MM.1S (cell line): ENCODE results near the gene FUT2.

ENCODE experiments used
- DNase-seq: peaks from one replicate; pipeline ENCODE4 v3.0.0-alpha.2; 2015
- H2AFZ ChIP-seq: fragments of 300-600 bp; sonication (generic); 2 replicates; pipeline ENCODE4 v1.6.0; 2016; ENCODE audit warnings: antibody characterized with exemption, low read length
- H3F3A ChIP-seq: fragments of 300-600 bp; sonication (generic); 2 replicates; pipeline ENCODE4 v1.6.1; 2016; ENCODE audit warnings: mild to moderate bottlenecking, antibody characterized with exemption, low read length, moderate library complexity, mixed read lengths; ENCODE audit not compliant: insufficient read depth
- H3K27ac ChIP-seq: fragments of 300-600 bp; sonication (generic); 2 replicates; pipeline ENCODE4 v1.5.1; 2016; ENCODE audit warnings: mild to moderate bottlenecking, low read length
- H3K27me3 ChIP-seq: fragments of 300-600 bp; sonication (generic); replicated peaks from 2 replicates; pipeline ENCODE4 v1.6.0; 2016; ENCODE audit warnings: low read length; ENCODE audit not compliant: insufficient read depth
- H3K36me3 ChIP-seq: fragments of 300-600 bp; sonication (generic); replicated peaks from 2 replicates; pipeline ENCODE4 v1.6.1; 2016; ENCODE audit warnings: mild to moderate bottlenecking, low read length, mixed read lengths; ENCODE audit not compliant: insufficient read depth
- H3K4me1 ChIP-seq: fragments of 300-600 bp; sonication (generic); 2 replicates; pipeline ENCODE4 v1.6.1; 2016; ENCODE audit warnings: low read length, mixed read lengths
- H3K4me2 ChIP-seq: fragments of 300-600 bp; sonication (generic); 2 replicates; pipeline ENCODE4 v1.6.0; 2016; ENCODE audit warnings: low read depth, low read length
- H3K4me3 ChIP-seq: fragments of 300-600 bp; sonication (generic); 2 replicates; pipeline ENCODE4 v1.5.1; 2016; ENCODE audit warnings: low read length, mixed read lengths
- H3K79me2 ChIP-seq: fragments of 300-600 bp; sonication (generic); 2 replicates; pipeline ENCODE4 v1.6.1; 2016; ENCODE audit warnings: mixed run types, low read length, mixed read lengths
- H3K9ac ChIP-seq: fragments of 300-600 bp; sonication (generic); 2 replicates; pipeline ENCODE4 v1.6.1; 2016; ENCODE audit warnings: low read length, mixed read lengths
- H3K9me2 ChIP-seq: fragments of 300-600 bp; sonication (generic); replicated peaks from 2 replicates; pipeline ENCODE4 v1.6.1; 2016; ENCODE audit warnings: mild to moderate bottlenecking, low read length, mixed read lengths; ENCODE audit not compliant: insufficient read depth
- H3K9me3 ChIP-seq: fragments of 300-600 bp; sonication (generic); replicated peaks from 2 replicates; pipeline ENCODE4 v1.6.1; 2016; ENCODE audit warnings: mild to moderate bottlenecking, low read length, mixed read lengths; ENCODE audit not compliant: insufficient read depth
- H4K20me1 ChIP-seq: fragments of 300-600 bp; sonication (generic); 2 replicates; pipeline ENCODE4 v1.6.1; 2016; ENCODE audit warnings: mild to moderate bottlenecking, low read length, moderate library complexity, mixed read lengths; ENCODE audit not compliant: insufficient read depth
- EZH2 ChIP-seq: fragments of 300-600 bp; sonication (generic); optimal IDR thresholded peaks from 2 replicates; pipeline ENCODE3; 2017; ENCODE audit warnings: low read depth, mild to moderate bottlenecking, antibody characterized with exemption, low read length, mixed read lengths
- EZH2phosphoT487 ChIP-seq: fragments of 300-600 bp; sonication (generic); IDR thresholded peaks from 2 replicates; pipeline ENCODE4 v1.6.1; 2018; ENCODE audit warnings: antibody characterized with exemption, low read length
- TF ChIP-seq, protein P1 (sequence below): fragments of 300-600 bp; sonication (generic); IDR thresholded peaks from 2 replicates; pipeline ENCODE4 v1.5.1; 2016; ENCODE audit warnings: antibody characterized with exemption, low read length, mixed read lengths

FUT2 gene

DNA sequence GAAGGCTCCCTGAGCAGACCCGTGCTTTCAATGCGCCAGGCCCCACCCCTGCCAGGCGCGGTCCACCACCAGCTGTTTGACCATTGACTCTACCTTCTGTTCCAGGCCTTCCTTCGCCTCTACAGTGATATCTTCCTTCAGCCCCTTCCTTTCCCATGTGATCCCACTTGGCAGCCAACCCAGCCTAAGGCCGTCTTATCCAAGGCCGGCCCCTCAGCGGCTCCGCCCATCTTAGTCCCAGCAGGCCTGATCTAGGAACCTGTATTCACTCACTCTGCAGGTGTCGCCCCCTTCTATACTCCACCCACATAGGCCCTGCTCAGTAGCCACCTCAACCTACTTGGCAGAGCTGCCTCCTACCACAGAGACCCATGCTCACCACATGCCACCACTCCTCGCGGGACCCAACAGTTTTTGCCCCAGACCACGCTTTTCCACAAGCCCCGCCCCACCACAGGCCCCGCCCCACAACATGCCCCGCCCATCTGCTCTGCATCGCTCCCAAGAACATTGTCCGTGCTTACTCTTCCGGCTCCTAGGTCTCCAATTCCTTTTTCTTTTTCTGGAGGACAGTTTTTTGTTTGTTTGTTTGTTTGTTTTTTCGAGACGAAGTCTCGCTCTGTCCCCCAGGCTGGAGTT lies 41.7 kb downstream of the FUT2 start:
- H3K9me2 ChIP-seq, result no peaks in the 10 kb centered on the region
- H3K79me2 ChIP-seq, result no peaks in the 10 kb centered on the region
- H3K9me3 ChIP-seq, result no peaks in the 10 kb centered on the region
- no peak overlapping the region for H3K27ac ChIP-seq
- no peaks in the 10 kb centered on the region for H3F3A ChIP-seq
- no peak overlapping the region for H3K9ac ChIP-seq
- peaks cover 70% of the 10 kb centered on the region for H3K27me3 ChIP-seq
- no peaks in the 10 kb centered on the region for H3K36me3 ChIP-seq
- DNase-seq, result no peak
- no peaks in the 10 kb centered on the region for H4K20me1 ChIP-seq
- no peak overlapping the region for H2AFZ ChIP-seq
- H3K4me2 ChIP-seq, result no peak overlapping the region
- TF ChIP-seq, protein P1, sequence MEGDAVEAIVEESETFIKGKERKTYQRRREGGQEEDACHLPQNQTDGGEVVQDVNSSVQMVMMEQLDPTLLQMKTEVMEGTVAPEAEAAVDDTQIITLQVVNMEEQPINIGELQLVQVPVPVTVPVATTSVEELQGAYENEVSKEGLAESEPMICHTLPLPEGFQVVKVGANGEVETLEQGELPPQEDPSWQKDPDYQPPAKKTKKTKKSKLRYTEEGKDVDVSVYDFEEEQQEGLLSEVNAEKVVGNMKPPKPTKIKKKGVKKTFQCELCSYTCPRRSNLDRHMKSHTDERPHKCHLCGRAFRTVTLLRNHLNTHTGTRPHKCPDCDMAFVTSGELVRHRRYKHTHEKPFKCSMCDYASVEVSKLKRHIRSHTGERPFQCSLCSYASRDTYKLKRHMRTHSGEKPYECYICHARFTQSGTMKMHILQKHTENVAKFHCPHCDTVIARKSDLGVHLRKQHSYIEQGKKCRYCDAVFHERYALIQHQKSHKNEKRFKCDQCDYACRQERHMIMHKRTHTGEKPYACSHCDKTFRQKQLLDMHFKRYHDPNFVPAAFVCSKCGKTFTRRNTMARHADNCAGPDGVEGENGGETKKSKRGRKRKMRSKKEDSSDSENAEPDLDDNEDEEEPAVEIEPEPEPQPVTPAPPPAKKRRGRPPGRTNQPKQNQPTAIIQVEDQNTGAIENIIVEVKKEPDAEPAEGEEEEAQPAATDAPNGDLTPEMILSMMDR, result no peak
- H3K4me3 ChIP-seq, result no peak overlapping the region
- no peaks in the 10 kb centered on the region for H3K4me1 ChIP-seq

DNA sequence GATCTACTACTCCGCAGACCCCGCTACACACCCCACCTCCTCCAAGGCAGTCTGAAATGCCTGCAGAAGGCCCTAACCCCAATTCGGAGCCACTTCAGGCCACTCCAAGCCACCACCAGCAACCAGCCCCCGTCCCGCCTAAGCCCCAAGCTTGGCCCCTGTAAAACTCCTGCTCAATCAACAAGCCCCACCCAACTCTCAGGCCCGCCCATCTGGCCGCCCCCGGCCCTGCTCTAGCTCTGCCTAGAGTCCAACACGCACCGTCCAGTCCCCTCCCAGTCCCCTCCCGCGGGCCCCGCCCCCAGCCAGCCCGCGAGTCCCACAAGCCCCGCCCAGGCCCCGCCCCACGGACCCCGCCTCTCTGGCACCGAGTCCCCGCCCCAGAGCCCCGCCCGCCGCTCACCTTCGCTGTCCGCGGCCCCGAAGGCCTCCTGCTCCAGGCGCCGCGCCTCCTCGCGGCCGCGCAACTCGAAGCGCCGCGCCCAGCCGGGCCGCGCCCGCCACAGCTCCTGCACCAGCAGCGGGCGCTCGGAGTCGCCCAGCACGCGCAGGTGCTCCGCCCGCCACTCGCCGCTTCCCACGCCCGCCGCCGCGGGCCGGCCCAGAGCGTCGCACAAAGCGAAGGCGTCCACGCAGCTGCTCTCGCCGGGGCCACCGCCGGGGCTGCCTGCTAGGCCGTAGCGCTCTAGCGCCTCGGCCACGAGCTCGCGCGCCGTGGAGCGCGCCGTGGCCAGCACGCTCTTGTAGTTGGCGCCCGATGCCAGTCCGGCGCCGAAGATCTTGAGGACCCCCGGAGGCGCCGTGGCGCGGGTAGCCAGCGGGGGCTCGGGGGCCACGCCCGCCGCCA lies 43.0 kb downstream of the FUT2 start:
- DNase-seq, result peak; percentile 26

DNA sequence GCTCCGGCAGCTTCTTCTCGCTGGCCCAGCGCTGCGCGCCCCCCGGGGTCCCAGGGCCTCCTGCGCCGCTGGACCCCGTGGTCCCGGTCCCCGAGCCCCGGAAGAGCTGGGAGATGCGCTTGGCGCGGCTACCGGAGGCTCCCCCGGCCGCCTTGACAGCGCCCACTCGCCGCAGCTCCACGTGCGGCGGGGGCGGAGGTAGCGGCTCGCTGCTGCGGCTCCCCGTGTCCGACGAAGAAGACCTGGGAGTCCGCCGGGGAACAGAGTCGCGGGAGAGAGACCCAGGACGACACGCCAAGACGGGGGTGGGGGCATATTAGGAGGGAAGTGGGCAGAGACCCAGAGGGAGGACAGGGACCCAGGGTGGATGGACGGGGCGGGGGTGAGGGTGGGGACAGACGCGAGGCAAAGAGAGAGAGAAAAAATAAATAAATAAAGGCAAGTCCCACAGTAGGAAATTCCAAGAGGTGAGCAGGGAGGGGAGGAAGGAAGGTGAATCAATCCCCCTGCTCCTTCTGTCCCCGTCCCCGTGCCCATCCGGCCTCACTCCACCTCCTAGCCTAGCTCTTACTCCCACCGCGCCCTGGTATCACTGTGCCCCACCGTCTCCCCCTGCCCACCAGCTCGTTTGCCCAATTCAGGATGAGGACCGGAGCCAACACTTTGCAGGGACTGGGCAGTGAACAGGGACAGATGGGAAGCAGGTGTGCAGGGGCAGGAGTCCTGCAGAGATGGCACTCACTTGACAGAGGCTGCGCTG lies 43.8 kb downstream of the FUT2 start:
- TF ChIP-seq EZH2phosphoT487, result no peak
- no peak for TF ChIP-seq EZH2
- TF ChIP-seq, protein P1, result no peak

More for the DNA sequence above, 43.0 kb downstream of the FUT2 start:
- Histone ChIP-seq H3K9me3 (no peaks in the 10 kb centered on the region), H3K9me2 (no peaks in the 10 kb centered on the region), H2AFZ (no peak overlapping the region), H3K4me2 (no peak overlapping the region), H3K79me2 (no peaks in the 10 kb centered on the region), H3K27me3 (peaks cover 62% of the 10 kb centered on the region), H3K9ac (no peak overlapping the region), H3K4me3 (no peak overlapping the region), H3K4me1 (no peaks in the 10 kb centered on the region), H3K36me3 (no peaks in the 10 kb centered on the region), H4K20me1 (no peaks in the 10 kb centered on the region), H3K27ac (no peak overlapping the region), H3F3A (no peaks in the 10 kb centered on the region)
- TF ChIP-seq EZH2 (no peak), EZH2phosphoT487 (no peak)
- TF ChIP-seq, protein P1, result no peak

More for the DNA sequence above, 43.8 kb downstream of the FUT2 start:
- H3K27ac ChIP-seq, result no peak overlapping the region
- H3K27me3 ChIP-seq, result peaks cover 63% of the 10 kb centered on the region
- no peaks in the 10 kb centered on the region for H3K9me2 ChIP-seq
- no peaks in the 10 kb centered on the region for H3K36me3 ChIP-seq
- H3K9ac ChIP-seq, result no peak overlapping the region
- H3K4me1 ChIP-seq, result no peaks in the 10 kb centered on the region
- H3K4me2 ChIP-seq, result no peak overlapping the region
- H3K4me3 ChIP-seq, result no peak overlapping the region
- H3F3A ChIP-seq, result no peaks in the 10 kb centered on the region
- no peaks in the 10 kb centered on the region for H4K20me1 ChIP-seq
- DNase-seq, result no peak
- no peaks in the 10 kb centered on the region for H3K9me3 ChIP-seq
- H3K79me2 ChIP-seq, result no peaks in the 10 kb centered on the region
- H2AFZ ChIP-seq, result no peak overlapping the region
